ENCODE results near the gene SMIM1.

SMIM1 gene

DNA sequence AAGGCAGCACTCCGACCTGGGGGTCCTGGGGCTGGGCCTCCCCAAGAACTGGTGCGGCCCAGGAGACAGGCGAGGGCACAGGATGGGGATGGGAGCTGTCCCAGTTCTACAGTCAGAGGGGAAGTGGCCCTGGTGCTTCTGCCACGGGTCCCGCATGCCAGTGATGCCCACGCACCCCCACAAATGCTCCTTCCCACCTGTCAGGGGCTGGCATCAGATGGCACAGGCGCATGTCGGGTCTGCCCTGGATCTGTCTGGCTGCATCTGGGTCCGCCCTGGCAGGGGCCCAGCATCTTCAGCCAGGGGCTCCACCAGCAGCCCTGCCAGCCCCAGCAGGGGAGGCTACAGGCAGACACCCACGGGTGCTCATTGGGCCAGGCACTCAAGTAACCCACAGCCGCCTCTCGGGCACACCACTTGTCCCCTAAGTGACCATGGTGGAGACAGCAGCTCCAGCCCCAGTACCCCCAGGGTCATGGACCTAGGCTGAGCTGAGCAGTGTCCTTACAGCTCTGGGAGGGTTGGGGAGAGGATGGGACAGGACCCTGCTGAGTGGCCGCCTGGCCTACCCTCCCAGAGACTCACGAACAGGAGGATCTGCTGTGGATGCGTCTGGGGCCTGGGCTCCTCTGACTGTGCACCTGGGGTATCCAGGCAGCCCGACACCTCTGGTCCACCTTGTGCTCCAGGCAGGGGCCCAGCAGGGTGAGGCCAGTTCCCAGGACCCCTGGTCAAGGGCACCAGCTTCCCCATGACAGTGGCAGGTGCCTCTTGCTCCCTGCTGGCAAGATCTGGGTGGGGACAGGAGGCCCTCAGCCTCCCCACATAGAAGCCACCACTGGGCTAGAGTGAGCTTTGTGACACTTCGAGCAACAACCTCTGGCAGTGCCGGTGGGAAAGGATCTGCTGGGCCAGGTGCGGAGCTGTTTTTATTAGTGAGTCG lies 5.4 kb downstream of the SMIM1 start:
- DNase-seq, result no peak

DNA sequence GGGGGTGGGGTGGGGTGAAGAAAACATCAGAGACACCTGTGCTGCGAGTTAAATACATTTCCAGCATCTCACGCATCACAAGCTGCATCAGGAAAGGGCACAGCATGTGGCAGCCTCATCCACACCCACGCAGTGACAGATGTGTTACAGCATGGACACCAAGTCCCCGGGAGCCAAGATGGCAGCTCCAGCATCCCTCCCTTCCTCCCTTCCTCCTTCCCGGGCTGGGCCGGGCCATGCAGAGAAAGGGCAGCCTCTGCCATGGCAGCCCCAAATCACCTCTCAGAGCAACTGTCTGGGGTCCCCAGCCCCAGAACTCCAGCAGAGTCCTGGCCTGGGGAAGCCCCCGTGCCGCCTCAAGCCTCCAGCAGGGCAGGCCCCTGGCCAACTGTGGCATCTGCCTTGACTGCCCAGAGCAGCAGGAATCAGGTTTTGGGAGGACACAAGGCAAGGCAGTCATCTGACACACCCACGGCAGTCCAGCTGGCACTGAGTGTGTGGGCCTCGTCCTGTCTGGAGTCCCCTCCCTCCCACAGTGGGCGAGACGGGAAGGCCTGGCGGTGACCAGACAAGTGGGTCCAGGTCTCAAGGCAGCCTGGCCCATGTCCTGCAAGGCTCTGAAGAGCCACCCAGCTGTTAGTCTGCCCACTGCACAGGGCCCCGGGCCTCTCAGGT lies 6.2 kb downstream of the SMIM1 start:
- peak in 1 of 2 experiments; percentile 16 for DNase-seq

DNA sequence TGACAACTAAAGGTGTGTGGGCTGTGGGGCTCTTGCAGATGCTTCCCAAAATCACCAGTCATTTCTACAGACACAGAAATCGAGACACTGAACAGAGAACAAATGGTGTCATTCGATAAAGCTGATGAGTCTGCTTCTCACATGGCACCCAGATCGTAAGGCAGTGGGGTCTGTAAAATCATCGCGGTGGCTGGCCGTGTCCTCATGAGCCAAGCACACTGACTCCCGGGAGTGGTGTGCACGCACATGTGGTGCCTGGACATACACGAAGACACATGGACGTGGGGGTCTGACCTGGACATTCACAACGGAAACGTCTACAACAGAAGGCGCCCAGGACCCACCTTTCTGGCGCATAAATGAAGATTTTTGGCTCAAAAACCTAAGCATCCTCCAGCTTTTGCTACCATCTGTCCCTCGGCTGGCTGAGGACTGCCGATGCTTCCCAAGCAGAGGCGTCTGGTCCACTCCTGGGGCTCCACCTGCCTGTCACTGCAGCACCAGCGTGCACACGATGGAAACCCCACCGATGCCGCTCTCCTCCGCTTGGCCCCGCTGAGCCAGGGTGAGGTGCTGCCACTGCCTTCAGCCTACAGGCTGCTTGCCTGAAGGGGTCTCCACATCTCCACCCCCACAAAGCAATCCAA lies 6.8 kb downstream of the SMIM1 start:
- DNase-seq, result no peak

DNA sequence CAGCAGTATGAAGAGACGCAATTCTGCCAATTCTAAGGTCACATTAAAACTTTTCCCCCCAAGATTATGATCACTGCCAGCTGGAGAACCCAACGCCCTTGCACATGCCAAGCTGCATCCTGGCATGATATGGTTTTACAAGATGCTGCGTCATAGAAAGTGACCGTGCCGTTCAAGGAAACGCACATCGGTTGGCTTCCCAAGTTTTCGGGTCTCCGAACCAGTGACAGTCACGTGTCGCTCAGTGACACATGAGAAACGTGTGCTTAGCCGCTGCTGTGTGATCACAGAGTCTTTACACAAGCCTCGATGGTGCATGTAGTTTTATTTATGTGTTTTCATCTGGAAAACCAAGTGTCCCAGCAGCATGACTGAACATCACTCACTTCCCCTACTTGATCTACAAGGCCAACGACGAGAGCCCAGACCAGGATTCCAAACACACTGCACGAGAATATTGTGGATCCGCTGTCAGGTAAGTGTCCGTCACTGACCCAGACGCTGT lies 7.4 kb downstream of the SMIM1 start:
- DNase-seq, result no peak

DNA sequence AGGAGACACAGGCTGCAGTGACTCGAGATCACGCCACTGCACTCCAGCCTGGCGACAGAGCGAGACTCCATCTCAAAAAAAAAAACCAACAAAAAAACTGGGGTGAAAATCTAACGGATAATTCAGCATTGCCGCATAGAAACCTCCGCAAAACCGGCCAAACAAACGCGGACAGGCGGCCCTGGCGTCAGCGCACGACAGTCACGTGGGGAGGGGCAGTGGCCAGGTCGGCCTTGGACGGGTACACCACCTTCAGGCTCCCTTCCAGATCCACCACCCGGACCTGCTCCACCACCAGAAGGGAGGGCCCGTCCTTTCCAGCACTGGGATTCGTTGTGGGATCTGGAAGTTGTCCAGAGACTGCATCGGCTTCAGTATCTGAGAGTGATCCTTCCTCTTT lies 8.4 kb downstream of the SMIM1 start:
- DNase-seq, result no peak

DNA sequence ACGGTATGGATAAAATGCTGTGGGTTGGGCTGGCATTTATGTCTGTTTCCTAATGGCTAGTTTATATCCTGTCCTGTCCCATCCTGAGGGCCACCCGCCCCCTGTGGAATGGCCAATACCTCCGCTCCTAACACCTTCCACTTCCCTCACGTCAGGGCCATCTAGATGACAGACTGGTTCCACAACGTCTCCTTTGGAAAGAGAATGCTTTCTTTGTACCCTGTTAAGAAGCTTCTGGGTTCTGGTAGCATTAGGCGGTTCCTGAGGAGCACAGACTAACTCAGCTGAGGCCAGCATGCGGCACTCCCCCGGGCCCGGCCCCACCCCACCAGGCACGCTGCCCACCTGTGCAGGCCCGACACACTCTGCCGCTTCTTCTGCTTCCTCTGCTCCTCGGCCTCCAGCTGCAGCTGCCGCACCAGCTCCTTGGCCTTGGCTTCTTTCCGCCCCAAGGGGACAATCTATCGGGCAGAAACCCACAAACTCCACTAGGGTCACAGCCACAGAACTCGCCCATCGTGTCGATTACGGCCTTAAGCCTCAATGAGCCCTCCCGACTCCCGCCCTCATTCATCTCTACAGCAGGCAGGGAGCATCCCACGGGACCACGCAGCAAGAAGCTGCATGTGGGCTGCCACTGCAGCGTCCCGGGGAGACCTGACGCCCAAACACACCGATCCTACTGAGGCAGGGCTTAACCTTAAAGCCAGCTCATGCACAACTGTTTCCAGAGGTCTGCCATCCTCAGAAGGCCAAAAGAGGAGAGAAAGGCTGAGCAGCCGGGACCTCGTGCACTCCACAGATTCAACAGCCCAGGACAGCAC lies 11.3 kb downstream of the SMIM1 start:
- no peak for DNase-seq

DNA sequence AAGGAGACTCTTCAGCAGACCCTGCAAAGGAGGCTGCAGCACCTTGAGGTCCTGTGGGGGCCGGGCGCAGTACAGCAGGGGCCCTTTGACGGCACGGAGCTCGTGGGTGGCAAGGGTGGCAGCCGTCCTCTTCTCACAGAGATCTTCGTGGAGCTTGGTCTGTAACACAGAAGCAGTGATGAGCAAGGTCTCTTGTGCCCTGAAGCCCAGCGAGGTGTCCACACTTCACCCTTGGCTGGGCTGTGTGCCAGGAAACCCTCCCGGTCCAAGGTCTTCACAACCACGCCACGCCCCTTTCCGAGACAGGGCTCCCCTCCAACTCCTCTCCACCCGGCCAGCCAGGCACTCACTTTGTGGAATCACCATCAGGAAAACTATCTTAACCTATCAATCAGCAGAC lies 12.5 kb downstream of the SMIM1 start:
- no peak for DNase-seq

DNA sequence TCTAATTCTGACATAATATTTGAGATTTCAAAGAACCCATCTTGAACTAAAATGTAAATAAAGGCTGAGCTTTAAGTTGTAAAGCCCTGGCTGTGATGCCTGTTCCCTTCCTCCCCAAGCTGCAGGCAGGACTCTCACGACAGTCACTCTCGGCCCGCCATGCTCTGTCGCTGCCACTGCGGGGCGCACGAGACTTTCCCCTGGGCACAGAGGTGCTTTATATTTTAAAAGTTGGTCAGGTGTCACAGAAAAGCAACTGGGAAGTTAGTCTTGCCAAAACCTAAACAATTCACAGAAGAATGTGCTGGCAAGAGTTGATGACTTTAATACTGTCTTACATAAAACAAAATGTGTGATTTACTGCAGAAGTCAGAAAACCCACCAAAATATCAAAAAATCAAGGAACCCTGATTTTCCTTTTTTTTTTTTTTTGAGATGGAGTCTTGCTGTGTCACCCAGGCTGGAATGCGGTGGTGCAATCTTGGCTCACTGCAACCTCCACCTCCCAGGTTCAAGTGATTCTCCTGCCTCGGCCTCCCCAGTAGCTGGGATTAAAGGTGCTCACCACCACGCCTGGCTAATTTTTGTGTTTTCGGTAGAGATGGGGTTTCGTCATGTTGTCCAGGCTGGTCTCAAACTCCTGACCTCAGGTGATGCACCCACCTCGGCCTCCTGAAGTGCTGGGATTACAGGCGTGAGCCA lies 13.1 kb downstream of the SMIM1 start:
- DNase-seq, result no peak

DNA sequence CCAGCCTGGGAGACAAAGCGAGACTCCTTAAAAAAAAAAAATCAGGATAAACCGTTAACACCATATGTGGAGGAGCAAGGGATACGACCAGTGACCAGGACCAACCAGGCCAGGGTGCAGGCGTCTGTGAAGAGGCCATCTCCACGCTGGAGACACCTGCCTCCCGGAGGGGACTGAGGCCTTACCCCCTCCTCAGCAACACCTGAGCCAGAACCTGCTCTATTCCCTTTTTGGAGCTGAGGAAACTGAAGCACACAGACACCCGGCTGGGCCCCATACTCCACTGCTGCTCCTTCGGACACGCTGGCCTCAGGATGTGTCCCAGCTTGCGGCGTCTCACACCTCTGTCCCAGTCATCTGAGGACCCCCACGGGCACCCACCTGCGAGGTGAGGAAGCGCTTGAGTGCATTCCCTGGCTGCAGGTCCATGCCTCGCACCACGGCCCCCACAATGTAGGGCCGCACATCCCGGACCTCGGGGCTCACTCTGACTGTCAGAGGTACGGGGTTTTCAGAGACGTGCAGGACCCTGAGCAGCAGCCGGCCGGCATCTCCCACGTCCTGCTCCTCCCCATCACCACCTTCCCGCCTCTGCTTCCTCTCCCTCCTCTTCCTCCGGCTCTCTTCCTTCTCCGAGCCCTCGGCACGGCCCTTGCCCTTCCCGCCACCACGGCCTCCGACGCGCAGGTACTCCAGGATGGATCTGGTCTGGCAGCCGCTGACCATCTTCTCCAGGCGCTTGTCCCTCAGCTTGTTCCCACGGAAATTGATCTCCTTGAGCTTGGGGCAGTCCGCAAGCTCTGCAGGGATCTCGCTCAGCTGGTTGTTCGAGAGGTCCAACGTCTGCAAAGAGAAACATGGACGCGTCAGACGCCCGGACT lies 14.2 kb downstream of the SMIM1 start:
- no peak for DNase-seq

DNA sequence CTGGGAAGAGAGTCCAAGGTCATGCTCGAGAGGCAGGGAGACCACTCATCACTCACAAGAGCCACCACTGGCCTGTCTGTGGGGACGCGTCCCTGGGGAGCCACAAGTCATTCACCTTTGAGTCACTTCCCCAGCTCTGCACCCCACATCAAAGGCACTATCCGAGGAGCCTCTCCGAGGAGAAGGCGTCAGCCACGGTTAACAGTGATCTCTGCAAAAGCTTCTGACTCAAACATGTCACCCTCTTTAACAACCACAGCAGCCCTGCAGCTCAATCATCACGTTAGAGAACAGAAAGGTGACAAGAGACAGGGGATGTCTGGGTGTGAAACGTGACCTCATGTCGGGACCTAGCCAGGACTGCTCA lies 14.8 kb downstream of the SMIM1 start:
- DNase-seq, result no peak

DNA sequence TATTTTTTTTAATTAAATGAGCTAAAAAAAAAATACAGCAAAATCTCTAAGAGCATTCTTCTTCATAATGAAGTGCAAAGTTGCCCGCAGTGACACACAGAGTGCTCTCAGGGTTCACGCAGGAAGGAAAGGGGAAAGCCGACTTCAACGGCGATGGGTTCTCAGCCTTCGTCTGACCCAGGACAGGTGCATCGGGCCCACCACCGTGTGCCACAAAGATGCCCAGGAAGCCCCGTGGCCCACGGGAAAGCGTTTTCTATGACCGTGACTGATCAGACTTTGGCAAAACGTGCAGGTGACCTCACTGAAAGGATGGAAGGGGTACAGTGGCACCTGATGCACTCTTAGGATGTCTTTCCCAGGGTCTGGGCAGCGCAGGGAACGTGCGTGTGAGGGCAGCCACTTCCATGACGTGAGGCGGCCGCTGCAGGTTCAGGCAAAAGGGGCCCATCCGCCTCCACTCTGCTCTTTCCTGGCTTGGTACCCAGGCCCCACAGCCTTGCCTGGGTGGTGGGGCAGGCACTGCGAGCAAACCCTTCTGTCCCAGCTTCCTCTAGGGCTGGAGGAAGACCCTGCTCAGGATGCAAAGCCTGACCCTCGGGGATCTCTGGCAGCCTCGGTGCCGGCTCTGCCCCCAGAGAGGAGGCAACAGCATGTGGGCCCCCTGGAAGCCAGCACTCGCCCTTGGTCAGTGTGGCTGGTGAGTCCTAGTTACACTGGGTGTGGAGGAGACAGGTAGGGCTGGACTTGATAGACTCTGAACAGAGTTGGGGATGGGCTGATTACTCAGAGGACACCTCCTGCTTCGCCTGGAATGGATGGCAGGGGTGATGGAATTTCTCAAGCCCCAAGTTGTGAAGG lies 15.4 kb downstream of the SMIM1 start:
- DNase-seq, result no peak

DNA sequence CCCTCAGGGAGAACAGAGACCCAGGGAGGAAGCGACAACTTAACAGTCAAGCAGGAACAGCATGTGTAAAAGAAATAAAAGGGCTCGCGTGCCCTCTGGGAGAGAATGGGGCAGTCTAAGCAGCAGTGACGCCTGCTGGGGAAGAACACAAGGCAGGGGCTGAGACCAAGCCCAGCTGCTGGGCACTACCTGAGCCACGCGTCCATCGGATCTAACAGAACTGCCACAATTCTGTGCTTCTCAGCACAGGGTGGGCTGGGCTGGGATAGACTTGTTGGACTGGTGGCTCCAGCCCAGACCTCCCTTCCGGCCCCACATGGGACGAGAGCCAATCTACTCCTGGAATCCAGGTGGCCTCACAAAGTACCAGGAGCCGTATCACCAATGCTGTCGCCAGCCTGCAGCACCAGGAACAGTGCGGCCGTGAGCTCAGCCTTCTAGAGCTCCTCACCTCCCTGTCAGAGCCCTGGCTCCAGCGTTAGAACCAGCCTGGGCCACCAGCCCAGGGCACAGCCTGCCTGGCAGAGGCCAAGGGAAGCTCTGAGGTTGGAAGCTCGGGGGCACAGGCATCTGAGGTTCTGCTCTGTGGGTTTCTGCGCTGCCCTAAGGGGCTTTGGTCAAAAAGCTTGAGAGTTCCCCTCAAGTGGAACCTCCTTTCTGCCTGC lies 16.3 kb downstream of the SMIM1 start:
- peak in 1 of 2 experiments; percentile 18 for DNase-seq

DNA sequence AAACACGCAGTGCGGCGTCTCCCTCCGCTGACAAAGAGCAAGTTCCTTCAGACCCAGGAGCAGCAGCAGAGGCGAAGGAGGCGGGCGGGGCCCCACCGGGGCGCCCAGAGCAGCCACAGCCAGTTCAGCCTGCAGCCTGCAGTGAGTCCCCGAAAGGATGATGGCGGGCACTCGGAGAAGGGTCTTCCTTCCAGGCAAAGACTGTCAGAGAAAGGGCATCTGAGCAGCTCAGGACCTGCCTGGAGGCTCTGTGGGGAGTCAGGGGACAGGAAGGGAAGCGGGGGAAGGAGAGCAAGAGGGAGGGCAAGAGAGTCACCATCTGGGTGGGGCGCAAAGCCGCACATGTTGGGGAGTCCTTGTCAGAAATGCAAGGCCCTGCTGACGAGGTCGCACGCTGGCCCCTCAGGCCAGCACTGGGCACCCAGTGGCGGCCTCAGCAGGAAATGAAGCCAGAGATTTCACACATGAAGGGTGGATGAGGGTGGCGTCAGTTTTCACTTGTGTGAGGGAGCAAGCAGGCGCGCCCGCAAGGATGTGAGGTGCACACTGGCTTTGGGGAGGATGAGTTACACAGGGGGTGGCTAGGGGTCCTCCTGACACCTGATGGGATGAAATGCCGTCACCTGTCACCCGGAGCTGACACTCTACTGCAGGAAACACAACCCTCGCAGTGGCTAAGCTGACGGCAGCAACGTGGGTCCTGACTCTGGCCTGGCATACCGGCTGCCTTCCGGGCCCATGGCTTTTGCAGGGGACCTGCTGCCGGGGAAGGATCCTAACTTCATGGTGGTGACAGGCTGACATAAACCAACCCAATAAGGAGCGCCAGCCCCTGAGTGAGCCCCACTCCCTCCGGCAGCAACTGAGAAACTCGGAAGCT lies 17.1 kb downstream of the SMIM1 start:
- DNase-seq, result no peak

DNA sequence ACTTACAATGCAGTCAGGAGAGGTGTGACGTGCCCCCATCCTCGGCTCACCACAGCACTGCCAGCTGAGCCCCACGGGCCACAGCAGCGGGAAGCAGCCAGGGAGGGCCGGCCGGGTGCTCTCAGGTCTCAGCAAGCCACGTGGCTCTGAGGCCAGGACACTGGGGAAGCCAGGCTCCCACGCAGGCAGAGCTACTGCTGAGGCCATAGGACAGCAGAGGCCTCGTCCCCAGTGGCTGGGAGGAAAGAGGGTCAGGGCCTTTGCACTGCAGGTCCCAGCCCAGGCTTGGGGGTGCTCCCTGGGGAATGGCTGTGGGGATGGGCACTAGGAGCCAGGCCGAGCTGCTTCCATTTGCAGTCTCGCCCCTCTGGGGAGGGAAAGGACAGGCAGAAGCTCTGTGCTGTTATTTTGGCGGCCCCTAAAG lies 18.0 kb downstream of the SMIM1 start:
- no peak for DNase-seq

DNA sequence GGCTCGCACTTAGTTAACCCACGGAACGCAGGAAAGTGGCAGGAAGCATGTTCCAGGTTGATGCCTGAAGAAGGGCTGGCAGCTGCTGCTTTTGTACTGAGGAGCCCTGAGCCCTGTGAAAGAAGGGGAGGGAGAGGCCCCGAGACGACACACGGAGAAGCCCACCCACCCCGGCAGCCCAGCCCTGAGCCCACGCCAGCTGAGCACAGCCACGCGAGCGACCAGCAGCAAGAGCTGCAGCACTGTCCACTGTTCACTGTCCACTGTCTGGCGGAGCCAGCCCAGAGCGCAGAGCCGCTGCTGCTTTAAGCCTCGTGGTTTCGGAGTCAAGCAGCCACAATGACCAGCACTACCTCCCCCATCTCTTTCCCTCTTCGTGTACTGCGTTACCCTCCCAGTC lies 18.4 kb downstream of the SMIM1 start:
- no peak for DNase-seq

DNA sequence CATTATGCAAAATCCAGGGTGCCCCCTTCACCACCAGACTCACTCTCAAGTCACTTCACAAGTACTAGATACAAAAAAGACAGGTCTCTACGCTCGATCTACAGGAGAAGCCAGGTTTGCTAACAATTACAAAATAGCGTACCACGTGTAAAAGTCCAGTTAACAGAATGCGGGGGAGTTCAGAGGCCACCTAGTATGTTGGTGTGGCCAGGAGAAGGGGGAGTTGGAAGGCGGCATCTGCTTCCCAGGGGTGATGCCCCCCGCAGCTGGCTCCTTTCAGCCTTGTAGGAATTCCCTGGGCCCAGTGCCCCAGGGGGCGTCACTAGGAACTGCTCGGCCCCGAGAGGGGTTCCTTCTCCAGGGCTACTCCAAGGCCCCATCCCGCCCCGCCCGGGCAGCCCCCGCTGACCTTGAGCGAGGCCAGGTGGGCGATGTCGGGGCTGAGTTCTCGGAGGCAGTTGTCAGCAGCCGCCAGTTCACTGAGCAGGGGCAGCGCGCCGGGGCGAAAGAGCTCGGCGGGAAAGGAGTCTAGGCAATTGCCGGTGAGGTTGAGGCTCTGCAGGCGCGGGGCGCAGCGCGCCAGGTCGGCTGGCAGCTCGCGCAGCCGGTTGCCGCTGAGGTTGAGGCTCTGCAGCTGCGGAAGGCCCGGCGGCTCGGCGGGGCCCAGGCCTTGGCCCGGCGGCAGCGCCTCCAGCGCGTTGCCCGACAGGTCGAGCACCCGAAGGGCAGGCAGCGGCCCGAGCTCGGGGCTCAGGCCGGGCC lies 23.1 kb downstream of the SMIM1 start:
- no peak for DNase-seq

All from cerebellar nuclear complex (tissue), 1 donor.